COLO829 (cell line): ENCODE results near the gene RAB11FIP4.

Source experiments
- DNase-seq: peaks from one replicate; pipeline ENCODE4 v3.0.0; 2012; ENCODE audit warnings: low spot score

The RAB11FIP4 gene

DNA sequence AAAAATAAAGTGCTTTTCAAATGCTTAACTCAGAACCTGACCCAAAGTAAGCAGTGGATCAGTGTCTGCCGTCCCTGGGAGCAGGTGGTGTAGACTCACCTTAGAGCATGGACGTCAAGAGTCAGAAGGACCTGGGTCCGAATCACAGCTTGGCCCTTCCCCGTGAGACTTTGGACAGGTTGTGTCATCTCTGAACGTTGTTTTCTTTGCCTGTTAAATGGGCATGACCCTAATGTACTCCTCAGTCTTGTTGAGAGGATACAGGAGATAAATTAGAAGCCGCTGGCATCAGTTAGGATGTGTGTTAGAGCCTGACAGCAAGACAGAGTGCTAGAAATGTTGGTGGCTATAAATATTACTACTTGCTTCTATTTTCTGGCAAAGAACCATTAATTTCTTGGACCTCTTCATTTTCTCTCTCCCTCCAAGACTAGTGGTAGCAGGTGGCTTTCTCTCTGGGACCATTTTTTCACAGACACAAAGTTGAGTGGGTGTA lies 68.8 kb downstream of the RAB11FIP4 start:
- no peak for DNase-seq

DNA sequence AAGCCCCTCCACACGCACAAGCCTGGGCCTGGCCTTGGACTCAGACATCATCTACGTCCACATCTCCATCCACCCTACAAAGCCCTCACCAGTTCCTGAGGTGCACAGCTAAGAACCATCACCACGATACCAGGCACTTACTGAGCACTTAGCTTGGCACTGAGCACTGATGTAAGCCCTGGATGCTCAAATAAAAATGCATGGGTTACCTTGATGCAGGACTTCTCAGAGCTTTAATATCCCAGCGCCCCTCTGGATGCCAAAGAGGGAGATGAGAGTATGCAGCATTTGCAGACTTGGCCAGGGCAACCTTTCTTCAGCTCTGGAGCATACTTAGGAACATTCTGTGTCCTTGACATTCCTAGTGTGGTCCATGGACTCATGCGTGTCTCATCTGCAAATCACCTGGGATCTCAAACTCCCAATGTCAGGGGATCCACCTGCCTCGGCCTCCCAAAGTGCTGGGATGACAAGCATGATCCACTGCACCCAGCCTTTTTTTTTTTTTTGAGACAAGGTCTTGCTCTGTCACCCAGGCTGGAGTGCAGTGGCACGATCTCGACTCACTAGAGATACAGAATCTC lies 69.8 kb downstream of the RAB11FIP4 start:
- no peak for DNase-seq

DNA sequence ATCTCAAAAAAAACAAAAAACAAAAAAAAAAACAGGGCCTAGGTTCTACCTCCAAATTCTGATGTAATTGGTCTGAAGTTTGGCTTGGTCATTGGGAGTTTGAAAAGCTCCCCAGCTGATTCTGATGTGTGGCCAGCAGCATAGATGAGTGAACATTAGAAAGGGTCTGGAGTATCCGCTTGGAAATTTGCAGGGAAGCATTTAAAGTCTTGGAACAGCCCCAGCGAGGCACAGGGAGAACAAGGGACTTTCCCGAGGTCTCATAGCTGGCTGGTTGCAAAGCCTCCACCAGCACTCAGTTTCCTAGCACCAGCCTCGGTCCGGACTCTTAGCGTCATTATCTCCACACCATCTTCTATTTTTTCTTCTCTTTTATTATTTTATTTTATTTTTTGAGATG lies 70.8 kb downstream of the RAB11FIP4 start:
- no peak for DNase-seq

DNA sequence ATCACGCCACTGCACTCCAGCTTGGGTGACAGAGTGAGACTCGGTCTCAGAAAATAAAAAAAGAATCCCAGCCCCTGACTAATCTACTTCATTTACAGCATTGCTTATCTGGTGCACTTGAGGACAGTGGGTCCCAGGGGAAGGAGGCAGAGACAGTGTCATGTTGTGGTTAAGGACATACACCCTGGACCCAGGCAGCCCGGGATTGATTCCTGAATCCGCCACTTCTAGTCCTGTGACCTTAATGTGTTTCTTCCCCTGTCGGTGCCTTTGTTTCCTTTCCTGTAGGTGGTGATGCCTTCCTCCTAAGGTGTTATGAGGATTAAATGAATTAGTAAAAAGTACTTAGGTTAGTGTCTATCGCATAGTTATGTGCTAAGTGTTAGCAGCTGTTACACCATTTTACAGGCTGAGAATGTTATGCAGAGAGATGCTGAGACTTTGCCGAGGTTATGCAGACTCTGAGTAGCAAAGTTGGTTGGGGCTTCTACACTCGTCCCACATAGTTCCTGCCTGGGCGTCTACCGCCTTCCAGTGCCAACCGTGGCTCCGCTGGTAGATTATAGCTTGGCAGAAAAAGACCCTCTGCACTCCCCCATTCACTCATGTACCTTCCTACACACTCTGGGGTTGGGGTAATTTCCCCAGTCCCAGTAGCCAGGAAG lies 74.8 kb downstream of the RAB11FIP4 start:
- no peak for DNase-seq

DNA sequence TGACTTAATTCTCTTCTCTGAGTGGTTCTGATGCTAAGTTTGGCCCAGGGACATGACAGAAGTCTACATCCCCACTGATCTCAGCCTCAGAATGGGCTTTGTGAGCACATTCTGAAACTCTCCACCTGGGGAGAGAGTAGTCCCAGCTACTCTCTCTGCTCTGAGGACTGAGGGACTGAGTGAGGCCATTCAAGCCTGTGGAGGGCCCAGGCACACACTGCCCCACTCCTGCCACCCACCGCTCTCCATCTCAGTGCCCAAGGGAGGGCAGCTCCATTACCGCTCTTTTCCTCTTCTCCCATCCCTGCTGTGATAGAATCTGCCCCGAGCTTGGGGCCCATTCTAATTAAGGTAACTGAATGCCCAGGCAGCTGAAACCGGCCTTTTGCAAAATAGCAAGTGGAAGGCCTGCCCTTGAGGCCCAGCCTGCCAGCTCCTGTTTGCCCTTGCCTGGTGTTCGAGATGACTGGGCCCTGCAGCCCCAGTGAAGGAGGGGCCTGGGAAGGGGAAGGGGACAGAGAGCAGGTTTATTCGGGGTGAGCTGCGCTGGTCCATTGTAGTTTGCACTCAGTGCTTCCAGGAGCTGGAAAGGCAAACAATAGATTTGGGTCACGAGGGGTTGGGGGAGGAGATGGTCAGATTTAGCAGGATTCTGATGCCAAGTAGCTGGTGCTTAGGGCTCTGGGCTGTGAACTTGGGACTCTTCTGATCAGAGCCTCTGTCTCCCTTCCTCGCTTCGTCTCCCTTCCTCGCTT lies 76.2 kb downstream of the RAB11FIP4 start:
- DNase-seq: no peak

DNA sequence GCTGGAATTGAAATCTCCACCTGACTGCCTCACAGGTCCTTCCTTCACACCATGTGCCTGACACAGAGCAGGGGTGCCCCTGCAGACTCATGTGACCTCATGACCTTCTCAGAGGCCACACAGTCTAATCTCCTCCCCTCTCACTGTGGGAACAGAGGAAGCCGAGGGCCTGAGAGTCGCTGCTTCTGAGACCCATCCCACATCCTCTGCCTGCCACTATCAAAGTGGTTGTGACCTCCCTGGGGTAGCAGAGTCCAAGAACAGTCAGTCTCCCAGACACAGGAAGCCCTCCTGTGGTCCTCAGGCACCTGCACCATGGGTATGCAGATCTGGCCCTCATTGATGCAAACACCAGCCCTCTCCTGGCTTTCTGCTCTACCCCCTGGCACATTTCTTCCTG lies 78.5 kb downstream of the RAB11FIP4 start:
- no peak for DNase-seq

- no peak for DNase-seq
Observed at GRCh38 chr17:31470592-31470991, 79.1 kb downstream of the RAB11FIP4 start.

- peak; percentile 35 for DNase-seq
Observed at GRCh38 chr17:31472137-31472536, 80.7 kb downstream of the RAB11FIP4 start.

DNA sequence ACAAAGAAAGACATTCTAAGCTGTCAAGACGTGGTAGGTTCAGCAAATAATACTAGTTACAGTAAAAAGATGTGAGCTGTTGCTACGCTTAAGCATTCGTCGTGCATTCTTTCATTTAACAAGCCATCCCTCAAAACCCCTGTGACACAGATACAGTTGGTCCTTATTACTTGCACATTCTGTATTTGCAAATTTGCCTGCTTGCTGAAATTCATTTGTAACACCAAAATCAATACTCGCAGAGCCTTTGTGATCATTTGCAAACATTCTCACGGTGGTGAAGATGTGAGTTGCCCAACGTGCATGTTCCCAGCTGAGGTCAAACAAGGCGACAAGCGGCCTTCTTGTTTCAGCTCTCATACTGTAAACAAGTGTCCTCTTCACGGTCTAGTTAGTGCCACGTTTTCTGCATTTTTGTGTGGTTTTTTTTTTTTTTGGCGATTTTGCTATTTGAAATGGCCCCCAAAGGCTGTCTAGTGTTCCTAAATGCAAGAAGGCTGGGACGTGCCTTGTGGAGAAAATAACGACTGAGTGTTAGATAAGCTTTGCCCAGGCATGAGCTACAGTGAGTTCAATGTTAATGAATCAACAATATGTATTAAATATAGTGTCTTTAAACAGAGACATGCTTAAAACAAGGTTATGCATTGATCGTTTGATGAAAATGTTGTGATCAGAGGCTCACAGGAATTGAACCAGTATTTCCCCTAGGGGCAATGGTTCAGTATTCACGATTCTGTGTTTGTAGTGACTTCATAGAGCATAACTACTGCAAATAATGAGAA lies 84.1 kb downstream of the RAB11FIP4 start:
- no peak for DNase-seq

GRCh38 chr17:31476525-31477416 lies 85.3 kb downstream of the RAB11FIP4 start:
- DNase-seq: peak; percentile 17

DNA sequence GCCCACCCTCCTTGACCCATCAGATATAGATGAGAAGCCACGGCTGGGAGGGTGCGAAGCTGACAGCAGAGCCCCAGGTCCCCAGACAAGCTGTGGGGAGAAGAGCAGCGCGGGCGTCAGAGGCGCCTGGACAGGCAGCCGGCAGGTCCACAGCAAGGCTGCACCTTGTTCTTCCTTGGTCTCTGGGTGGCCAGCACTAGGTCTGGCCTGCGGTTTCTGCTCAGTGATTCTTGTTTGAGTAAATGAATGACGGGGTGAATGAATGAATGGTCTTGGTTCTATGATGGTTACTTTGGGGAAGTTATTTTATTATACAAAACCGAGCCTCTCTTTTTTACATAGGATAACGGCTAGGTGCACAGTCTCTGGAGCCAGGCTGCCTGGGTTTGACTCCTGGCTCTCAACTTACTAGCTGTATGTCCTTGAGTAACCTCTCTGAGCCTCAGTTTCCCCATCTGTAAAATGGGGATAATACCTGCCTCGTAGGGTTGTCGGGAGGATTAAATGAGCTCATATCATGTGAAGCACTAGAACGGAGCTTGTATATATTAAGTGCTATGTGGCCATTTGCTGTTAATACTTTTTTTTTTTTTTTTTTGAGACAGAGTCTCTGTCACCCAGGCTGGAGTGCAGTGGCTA lies 86.1 kb downstream of the RAB11FIP4 start:
- DNase-seq: no peak

DNA sequence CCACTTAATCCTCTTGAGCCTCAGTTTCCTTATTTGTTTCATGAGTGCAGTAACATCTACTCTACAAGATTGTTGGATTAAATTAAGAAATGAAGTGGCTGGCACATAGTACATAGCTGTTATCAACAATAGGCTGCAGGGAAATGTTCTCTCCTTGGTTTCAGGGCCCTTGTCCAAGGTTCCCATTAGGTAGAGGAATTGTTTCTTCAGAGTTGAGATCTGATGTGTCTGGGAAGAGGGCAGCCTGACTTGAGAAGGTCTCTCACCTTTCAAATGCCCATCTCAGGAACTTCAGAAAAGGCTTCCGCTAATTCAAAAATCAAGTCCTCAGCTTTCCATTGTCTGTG lies 87.6 kb downstream of the RAB11FIP4 start:
- DNase-seq: no peak

GRCh38 chr17:31479524-31479923 lies 88.0 kb downstream of the RAB11FIP4 start:
- DNase-seq: no peak

DNA sequence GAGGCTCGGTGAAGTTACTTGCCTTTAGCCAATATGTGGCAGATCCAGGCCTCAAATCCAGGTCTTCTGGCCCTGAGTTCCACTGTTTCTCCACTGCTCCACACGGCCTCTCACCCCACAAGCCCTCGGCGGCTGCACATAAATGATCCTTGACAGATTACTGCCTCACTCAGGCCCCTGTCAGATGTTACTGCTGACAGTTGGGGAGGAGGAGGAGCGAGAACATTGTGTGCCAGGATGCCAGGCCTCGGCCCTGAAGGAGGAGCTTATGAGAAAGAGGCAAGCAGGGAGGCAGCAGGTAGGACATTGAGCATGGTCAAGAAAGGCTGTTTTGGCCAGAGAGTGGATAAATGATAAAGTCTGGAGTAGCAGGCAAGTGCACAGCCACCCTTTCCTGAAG lies 88.6 kb downstream of the RAB11FIP4 start:
- no peak for DNase-seq

DNA sequence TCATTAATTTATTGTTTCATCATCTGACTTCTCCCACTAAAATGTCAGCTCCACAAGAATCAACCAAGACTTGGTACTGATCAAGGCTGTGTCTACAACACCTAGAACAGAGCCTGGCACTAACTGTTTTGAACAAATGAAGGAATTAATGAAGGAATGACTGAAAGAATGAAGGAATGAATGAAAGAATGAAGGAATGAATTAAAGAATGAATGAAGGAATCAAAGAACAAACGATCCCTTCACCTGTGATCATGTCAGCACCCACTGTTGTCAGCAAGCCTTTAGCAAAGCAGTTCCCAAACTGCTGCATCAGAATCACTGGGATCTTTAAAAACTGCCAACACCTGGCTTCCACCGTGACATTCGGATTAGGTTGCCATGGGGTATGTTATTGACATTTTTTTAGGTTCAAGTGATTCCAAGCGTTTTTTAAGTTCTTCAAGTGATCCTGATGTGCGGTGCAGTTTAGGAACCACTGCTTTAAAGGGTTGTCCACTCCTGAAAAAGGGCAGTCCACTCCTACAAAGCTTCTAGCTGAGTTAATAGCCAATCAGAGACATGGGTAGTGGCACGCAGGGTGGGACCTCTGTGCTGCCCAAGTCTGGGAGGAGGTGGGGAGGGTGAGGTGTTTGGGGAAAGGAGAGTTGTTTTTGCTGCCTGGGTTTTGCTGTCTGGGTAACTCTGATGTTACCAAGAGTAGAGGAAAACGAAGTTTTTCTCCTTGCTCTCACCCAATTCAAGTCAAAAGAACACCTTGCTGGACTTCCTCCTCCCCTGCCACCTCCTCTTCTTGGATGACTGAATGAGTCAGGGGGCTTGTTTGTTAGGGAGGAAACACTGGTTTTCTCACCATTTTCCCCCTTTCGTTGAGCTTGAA lies 89.7 kb downstream of the RAB11FIP4 start:
- no peak for DNase-seq

DNA sequence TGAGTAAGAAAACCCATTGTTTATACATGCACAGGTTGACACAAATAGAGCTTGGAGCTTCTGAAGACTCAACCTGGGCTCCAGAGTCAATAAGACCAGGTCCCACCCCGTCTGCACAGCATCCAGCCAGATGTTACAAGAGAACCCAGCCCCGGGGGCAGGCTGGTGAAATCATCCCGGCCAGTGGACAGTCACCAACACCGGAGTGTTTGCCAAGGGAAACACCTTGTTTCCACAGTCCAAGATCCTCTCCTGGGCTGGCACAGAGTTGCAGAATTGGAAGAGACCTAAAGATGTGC lies 90.3 kb downstream of the RAB11FIP4 start:
- DNase-seq: no peak

DNA sequence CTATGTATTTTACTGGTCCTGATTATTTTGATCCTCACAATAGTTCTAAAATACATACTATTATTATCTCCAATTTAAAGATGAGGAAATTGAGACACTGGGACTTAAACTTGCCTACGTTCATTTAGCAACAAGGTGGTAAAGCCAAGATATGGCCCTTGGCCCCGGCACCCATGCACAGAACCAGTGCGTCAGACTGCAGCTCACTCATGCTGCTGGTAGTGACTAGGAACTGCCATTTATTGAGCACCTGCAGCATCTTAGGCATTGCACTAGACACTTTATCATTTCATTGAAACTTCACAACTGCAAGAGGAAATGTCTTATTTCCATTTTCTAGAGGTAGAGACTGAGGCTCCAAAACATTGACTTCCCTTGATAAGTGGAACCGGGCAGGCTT lies 93.3 kb downstream of the RAB11FIP4 start:
- no peak for DNase-seq

DNA sequence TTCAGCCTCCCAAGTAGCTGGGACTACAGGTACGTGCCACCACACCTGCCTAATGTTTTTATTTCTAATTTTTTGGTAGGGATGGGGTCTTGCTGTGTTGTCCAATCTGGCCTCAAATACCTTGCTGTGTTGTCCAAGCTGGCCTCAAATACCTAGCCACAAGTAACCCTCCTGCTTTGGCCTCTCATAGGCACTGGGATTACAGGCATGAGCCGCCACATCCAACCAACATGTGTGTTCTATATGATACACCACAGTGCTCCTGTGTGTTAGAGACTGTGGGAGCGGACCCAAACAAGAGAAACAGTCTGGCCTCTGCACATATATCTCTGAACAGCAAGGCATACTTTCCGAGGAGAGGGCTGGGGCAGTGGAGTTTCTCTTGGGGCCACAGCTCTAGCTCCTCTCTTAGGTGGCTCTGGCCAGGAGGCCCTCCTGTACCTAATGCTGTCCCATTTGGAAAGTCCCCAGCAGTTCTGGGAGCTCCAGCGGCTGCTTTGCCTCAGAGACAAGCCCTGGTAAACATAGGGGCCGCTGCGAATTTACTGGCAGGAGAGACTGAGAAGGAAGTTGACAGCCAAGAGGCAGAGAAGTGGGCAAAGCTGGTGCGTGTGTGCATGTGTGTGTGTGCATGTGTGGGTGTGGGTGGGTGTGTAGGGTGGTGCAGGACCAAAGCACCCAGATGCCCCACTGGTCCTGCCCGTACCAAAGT lies 95.0 kb downstream of the RAB11FIP4 start:
- no peak for DNase-seq

DNA sequence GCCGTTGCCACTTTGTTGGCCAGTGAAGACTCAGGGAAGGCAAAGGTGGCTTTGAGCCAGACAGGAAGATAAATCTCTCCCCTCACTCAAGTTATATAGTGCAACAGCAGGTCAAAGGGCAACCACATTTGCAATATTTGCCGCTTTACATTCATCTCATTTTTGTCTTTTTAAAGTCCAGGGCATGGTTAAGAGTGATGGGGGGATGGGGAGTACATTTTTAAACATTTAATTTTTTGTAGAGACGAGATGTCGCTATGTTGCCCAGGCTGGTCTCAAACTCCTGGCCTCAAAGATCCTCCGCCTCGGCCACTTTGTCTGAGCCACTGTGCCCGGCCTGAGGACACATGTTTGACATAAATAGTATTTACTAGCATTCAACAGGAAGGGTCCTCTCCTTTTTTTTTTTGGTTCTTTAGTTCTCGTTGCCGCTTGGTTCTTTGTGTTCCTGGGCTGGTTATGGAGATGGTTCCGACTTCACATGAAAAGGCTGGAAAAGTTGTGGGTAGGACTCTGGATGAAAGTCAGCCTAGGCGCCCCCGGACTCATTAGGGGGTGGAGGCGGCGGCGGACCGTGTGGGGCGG lies 95.7 kb downstream of the RAB11FIP4 start:
- no peak for DNase-seq
